Occipital lobe (tissue), 2 donors: ENCODE results near the gene CUBN. TPM values are rescaled to one million over a fixed set of nuclear protein-coding genes. Genes with fewer than 3 reads are reported as not detected.

Source experiments
- DNase-seq: peaks from one replicate; lab custom pipeline; 2025; lab: John Stamatoyannopoulos, UW
- total RNA-seq: library from RNA; depleted of rRNA; stranded (reverse); fragments of >200 nt; gene quantifications from one replicate; pipeline ENCODE4 v1.2.3, GENCODE V29; 2014

Gene CUBN
- total RNA-seq, 1 donor from 2014 or later = 2.3 TPM

DNA sequence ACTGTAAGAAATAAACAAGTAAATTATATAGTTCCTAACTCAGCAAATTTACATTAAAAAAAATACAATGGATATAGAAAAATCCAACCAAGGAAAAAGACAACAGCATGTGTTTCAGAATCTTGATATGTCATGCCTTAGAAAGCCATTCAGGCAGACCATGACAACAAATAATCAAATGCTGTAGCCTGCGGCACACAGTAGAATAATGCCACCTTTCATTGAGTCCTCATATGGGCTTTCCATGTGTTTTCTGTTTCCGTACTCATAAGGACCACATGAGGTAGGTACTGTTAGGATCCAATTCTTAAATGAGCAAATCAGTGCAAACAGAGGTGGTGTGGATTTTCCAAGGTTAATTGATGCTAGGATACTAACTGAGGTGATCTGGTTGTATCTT lies 138.6 kb downstream of the CUBN start:
- DNase-seq = no peak

DNA sequence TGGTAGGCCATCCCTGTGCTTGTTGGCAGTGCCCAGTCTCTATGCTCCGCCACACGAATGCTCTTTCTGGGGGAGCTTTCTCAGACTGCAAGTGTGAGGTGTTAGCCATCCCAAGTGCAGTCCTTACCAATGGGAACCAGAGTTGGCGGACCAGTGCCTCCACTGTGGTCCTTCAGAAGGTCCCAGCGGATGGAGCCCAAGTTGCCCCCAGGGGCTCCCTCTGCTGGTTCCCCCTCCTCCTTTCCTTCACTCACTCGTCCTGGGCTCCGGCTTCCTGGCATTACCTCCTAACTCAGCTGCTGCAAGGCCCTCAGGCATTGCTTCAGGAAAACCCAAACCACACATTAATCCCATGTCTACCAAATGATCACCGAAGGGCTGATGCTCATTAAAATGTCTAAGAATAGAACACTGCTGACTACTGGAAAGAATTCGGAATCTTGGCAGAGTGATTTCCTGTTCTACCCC lies 139.8 kb downstream of the CUBN start:
- DNase-seq = no peak

DNA sequence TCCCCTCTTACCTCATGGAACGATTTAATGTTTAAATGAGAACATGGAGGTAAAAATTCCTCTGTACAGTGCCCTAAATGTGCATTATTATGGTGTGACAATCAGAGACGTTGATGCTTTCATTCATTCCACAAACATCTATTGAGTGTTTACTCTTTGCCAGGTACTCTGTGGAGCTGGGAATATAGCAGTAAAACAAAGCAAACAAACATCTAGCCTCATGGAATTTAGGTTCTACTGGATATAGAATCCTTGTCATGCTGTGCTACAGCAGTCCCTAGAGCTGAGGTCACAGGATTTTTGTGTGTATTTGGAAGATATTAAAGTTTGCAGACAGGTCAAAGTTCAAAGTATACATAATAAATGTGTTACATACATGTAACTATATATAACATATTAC lies 140.7 kb downstream of the CUBN start:
- no peak for DNase-seq

DNA sequence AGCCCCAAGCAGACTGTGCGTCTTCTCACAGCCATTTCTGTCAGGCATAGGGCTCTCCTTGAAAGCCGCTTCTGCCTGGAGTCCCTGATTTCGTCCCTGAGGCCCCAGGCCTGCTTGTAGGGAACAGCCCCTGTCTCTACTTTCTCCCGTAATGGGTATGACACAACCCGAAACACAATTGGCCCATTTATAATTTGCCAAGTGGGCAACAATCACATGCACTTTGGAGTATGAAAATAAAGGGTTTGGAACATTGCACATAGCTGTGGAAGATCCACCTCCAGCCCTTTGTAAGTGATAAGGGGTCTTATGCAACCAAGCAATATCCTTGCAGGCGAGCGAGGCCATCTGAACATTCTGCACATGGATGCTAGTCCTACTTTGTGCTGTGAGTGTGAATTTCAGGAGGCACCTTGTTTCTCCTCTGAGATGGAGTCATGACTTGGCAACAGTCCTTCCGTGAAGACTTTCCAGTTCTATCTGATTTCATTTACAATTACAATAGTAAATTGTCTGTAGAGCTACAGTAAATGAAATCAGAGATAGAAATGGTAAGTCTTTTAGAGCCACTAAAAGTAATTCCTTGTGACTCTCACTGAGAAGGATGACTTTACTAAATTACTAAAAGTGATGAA lies 141.5 kb downstream of the CUBN start:
- no peak for DNase-seq

- DNase-seq = no peak
These were observed 142.4 kb downstream of the CUBN start for GRCh38 chr10:16987206-16987621.

DNA sequence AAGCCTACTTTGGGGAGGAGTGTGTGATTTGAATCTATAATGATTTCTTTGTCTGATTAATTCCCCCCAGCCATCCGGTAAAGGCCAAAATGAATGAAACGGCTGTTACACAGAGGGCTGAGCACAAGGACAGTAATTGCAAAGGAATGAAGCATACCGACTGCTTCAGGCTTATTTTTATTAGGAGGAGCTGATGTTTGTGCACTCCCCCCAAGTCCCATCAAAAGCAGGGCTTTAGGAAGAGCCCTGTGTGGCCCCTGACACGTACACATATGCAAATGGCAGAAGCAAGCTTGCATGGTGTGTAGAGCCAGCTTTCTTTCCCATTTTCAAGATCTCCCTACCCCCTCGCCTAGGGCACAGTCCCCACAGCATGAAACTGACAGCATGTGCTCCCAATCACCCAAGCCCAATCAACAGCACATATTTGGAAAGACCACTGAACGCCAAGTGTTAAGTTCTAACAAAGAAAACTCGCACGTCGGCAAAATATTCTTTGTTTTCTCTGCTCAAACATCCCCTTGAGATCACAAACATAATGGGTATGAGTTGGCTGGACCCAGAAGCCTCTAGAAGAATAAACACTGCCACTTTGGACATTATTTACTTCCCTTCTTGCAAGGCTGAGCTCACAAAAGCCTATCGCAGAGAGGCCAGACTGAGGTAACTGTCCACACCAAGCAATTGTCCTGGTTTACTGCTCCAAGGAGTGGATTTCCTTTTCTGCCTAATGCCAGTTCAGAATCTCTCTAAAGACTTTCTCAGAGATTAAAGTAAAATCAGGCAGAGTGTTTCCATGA lies 143.0 kb downstream of the CUBN start:
- DNase-seq = no peak

GRCh38 chr10:16986082-16986405 lies 143.6 kb downstream of the CUBN start:
- DNase-seq = no peak

DNA sequence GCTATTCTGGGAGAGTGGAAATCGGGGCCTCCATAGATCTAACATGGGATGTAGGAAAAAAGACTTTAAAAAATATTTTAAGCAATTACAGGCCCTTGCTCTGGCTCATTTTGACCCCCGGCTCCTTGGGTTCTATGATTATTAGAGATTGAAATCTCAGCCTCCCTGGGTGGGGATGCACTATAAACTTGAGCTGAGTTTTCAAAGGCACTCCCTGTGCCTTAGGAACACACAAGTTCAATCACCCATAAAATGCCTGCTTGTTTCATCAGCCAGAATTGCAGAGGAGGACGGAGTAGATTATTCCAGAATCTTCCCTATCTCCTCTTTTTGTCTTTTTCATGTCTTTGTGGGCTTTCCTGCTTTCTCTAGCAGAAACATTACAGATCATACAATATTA lies 145.4 kb downstream of the CUBN start:
- no peak for DNase-seq

DNA sequence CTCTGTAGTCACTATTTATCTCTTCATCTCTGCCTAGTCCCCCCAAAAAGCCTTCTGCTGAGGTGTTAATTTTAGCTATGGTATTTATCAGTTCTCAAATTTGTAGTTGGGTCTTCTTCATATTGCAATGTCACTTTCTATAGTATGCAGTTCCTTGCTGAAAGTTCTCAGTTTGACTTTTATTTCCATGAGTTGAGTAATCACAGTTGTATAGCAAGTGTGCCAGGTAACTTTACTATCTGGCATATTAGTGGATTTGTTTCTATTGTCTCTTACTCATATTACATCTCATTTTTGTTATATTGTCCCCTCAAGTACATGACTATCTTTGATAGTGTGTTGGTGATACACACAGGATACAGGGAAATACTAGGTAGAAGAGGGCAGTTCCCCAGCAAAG lies 152.8 kb downstream of the CUBN start:
- DNase-seq = no peak

- DNase-seq = no peak
These were observed 154.4 kb downstream of the CUBN start for GRCh38 chr10:16975188-16975587.

GRCh38 chr10:16968416-16969041 lies 161.1 kb downstream of the CUBN start:
- no peak for DNase-seq

GRCh38 chr10:16967866-16968415 lies 161.7 kb downstream of the CUBN start:
- DNase-seq = no peak

- DNase-seq = no peak
These were observed 162.4 kb downstream of the CUBN start for GRCh38 chr10:16966991-16967865.

DNA sequence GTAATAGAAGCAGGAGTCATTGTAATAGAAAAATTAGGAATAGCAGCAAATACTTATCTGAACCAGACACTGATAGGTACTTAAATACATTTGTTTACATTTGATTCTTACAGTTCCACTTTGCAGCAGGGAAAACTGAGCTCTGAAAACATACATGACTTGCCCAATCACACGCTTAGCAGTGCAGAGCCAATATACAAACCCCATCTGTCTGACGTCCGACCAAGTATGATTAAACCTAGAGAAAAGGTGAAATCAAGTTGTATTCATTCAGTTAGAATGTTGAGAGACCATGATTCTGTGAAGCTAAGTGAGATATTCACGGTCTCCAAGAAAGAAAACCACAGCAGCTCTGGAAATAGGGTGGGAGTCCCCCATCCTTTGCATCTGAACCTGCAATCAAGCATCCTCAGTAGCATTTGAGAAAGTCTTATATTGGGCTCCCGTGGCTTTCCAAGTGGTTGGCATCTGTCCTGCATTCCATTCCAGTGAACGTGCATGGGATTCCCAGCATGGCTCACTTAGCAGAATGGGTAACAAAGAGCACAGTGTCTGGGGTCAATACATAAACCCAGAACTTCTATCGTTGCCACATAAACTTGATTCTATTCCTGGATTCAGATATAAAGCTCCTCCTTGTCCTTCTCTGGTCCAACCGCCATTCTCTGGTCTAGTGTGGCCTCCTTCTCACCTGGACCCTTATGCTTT lies 163.7 kb downstream of the CUBN start:
- no peak for DNase-seq

GRCh38 chr10:16965344-16965616 lies 164.3 kb downstream of the CUBN start:
- DNase-seq = no peak

DNA sequence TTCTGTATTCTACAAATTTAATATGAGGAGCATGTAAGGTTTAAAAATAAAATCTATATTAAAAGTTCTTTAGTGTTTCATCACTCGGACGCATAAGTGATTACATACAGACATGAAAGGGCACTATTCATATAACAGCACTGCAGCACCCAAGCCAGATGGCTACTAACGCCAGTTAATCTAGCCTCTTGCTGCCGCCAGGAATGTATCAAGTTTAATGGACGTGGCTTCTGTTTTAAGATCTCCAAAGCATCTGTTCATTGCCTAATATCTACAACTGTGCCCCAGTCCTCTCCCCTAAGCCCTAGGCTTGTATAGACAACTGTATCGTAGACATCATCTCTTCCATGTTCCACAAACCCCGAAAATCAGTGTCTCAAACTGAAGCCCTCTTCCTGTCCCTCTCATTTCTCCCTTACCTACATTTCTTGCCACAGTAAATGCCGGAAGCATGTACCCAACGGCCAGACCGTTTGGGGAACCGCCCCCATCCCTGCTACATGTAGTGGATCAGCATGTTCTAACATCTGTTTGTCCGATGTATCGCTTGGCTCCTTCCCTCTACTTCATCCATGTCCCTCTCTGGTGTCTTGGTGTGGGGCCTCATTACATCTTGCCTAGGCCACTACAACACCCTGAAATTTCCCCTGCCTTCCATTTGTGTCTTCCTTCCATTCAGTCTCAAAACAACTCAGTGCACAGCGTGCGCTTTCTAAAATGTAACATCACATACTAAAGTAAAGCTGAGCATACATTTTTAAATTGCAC lies 164.9 kb downstream of the CUBN start:
- DNase-seq = no peak

DNA sequence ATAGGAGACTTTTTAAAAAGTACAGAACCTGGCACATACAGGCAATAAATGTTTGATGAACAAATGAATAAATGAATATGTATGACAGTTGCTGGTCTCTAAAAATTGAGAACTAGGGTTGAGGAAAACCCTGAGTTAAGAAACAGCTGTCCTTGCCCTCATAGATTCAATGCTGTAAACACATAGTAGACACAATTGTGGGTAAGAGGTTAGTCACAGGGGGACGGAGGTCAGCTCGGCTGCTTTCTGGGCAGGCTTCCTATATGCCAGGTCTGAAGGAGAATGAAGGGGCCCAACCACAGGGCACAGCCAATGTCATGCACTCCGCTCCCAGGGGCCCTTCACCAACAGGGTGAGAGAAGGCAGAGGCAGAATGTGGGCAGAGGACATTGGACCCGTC lies 169.1 kb downstream of the CUBN start:
- no peak for DNase-seq

- no peak for DNase-seq
These were observed 172.6 kb downstream of the CUBN start for GRCh38 chr10:16957038-16957437.

DNA sequence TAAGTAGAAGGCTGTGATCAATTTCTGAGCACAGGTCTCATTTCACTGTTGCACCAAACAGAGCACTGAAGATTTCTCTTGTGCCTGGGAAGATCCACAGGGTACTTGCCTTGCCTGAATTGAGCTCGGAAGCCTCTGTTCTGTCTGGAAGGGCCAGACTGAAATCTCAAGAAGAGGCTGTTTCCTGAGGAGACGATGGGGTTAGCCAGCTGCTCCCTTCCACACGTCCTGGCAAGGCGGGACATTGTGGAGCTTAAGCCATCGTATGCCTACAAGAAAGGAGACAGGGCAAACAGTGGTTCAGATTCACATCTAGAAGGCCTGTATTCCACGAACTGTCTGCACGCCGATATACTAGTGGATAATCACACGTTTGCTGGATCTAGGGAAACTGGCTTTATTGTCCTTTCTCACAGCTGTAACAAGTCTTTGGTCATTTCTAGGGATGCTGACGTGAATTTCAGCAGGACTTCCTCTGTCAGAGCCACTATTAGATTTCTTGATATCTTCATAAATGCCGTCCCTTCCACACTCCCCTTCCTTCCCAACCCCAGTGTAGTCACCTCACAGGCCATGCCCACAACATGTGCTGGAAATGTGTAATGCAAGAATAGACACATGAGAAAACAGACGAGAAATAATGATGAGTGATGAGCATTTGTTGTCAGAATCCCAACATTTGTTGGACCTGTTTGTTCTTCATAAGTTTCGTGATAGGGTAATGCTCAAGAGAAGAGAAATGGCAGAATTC lies 175.2 kb downstream of the CUBN start:
- DNase-seq = no peak

DNA sequence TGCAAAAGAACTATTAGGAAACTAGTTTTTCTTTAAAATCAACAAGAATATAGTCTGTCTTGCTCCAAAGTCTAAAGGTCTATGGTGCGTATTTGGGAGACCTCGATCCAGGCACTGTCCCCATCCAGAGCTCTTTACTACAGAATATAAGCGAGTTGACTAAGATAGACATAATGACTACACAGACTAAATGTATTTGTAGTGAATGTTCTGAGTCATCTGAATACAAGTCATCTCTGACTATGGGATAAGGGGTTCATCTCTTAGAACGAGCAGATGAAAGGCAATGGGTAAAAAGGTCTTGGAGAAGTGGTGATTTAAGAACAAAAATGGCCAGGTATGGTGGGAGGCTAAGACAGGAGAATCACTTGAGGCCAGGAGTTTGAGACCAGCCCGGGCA lies 176.3 kb downstream of the CUBN start:
- no peak for DNase-seq
